Measurements from ENCODE around the gene ZDHHC6. TPM values are rescaled to one million over a fixed set of nuclear protein-coding genes. Genes with fewer than 3 reads are reported as not detected.

ZDHHC6 gene
- total RNA-seq, 1 experiment from 2014 or later, result 88.5 TPM

Other genes starting within 250 kb of the ZDHHC6 start
- 0.07 TPM for gene TECTB, start 163.5 kb downstream of the ZDHHC6 start, total RNA-seq (2021; ENCODE audit: unreplicated experiment)
- gene ACSL5, start 72.8 kb downstream of the ZDHHC6 start, total RNA-seq (2021; ENCODE audit: unreplicated experiment), result 195 TPM
- gene VTI1A, start 301 bp upstream of the ZDHHC6 start, total RNA-seq (2021; ENCODE audit: unreplicated experiment), result 80.7 TPM

Measured in HCT116 (cell line).